ENCODE results near the gene OR4C5. TPM values are rescaled to one million over a fixed set of nuclear protein-coding genes. Genes with fewer than 3 reads are reported as not detected.
"Not testable (repeated sequence)": the region's sequence is repeated elsewhere in the genome, so short reads cannot be mapped to it uniquely, and the experiment has no call there.

The OR4C5 gene
- total RNA-seq, 1 experiment from 2014 or later, result not detected

GRCh38 chr11:48354677-48355076 is 11.6 kb downstream of the OR4C5 start:
- ChIA-PET CTCF (no interaction called here), POLR2A (no interaction called here)
- no peak overlapping the region for H3K27ac ChIP-seq (ENCODE audit: low read length)
- H3K27me3 ChIP-seq (ENCODE audit: control insufficient read depth, insufficient read depth, low read length), result no peaks in the 10 kb centered on the region
- in situ Hi-C loops (cut with HindIII; ENCODE audit: low pct_unique_long_range_greater_than_20kb, low sequenced_read_pairs), result loop anchor here (5.0 kb wide), 1 partner anchor 1673 kb away; no protein-coding TSS in a partner anchor
- DNase-seq (ENCODE audit: low read depth, low spot score) (no peak), ATAC-seq (no peak)
- no peaks in the 10 kb centered on the region for H3K9me3 ChIP-seq (ENCODE audit: control insufficient read depth, insufficient read depth, low read depth, low read length)
- intact Hi-C loops (cut with micrococcal nuclease; ENCODE audit: unreplicated experiment), result no loop called here
- H3K4me3 ChIP-seq (ENCODE audit: low read depth in 2 of 2, low read length in 2 of 2), result no peak overlapping the region
- no peaks in the 10 kb centered on the region for H3K36me3 ChIP-seq (ENCODE audit: control insufficient read depth, insufficient read depth, low read length)
- BruUV-seq (replicated peaks), result no TSS peak
- no peak for TF ChIP-seq REST (IDR thresholded peaks at IDR 0.05; ENCODE audit: insufficient read depth in 1 of 2, low read depth in 2 of 2, low read length in 1 of 2)
- H3K4me1 ChIP-seq (ENCODE audit: control insufficient read depth, insufficient read depth, low read length), result no peaks in the 10 kb centered on the region

GRCh38 chr11:48354013-48354412 is 12.3 kb downstream of the OR4C5 start:
- Histone ChIP-seq H3K4me1 (ENCODE audit: control insufficient read depth, insufficient read depth, low read length) (no peaks in the 10 kb centered on the region), H3K27me3 (ENCODE audit: control insufficient read depth, insufficient read depth, low read length) (no peaks in the 10 kb centered on the region), H3K27ac (ENCODE audit: low read length) (no peak overlapping the region), H3K4me3 (ENCODE audit: low read depth in 2 of 2, low read length in 2 of 2) (no peak overlapping the region), H3K9me3 (ENCODE audit: control insufficient read depth, insufficient read depth, low read depth, low read length) (no peaks in the 10 kb centered on the region), H3K36me3 (ENCODE audit: control insufficient read depth, insufficient read depth, low read length) (no peaks in the 10 kb centered on the region)
- intact Hi-C loops (cut with micrococcal nuclease; ENCODE audit: unreplicated experiment) (no loop called here), in situ Hi-C loops (cut with HindIII; ENCODE audit: low pct_unique_long_range_greater_than_20kb, low sequenced_read_pairs) (no loop called here)
- ChIA-PET POLR2A (no interaction called here), CTCF (no interaction called here)
- no TSS peak for BruUV-seq (replicated peaks)
- TF ChIP-seq SIN3A (IDR thresholded peaks at IDR 0.05; ENCODE audit: borderline replicate concordance, insufficient read depth, low read depth, low read length) (no peak), CTCF (IDR thresholded peaks at IDR 0.05) (no peak), REST (IDR thresholded peaks at IDR 0.05; ENCODE audit: insufficient read depth in 1 of 2, low read depth in 2 of 2, low read length in 1 of 2) (no peak), POLR2AphosphoS5 (IDR thresholded peaks at IDR 0.05; ENCODE audit: low read depth, low read length) (no peak), TCF7L2 (IDR thresholded peaks at IDR 0.05; ENCODE audit: low read depth, low read length) (no peak)
- no peak for DNase-seq (ENCODE audit: low read depth, low spot score)
- no peak for ATAC-seq

- BruUV-seq (replicated peaks); DNase-seq (ENCODE audit: low read depth, low spot score); CTCF ChIA-PET; H3K27ac ChIP-seq (ENCODE audit: low read length); H3K27me3 ChIP-seq (ENCODE audit: control insufficient read depth, insufficient read depth, low read length); H3K36me3 ChIP-seq (ENCODE audit: control insufficient read depth, insufficient read depth, low read length); H3K4me1 ChIP-seq (ENCODE audit: control insufficient read depth, insufficient read depth, low read length); POLR2A ChIA-PET; H3K4me3 ChIP-seq (ENCODE audit: low read depth in 2 of 2, low read length in 2 of 2); intact Hi-C loops (cut with micrococcal nuclease; ENCODE audit: unreplicated experiment); ATAC-seq; in situ Hi-C loops (cut with HindIII; ENCODE audit: low pct_unique_long_range_greater_than_20kb, low sequenced_read_pairs); H3K9me3 ChIP-seq (ENCODE audit: control insufficient read depth, insufficient read depth, low read depth, low read length): not testable (repeated sequence)
Observed at GRCh38 chr11:48346286-48346685, 20.0 kb downstream of the OR4C5 start.

GRCh38 chr11:48342505-48342904 is 23.8 kb downstream of the OR4C5 start:
- H3K27ac ChIP-seq (ENCODE audit: low read length); H3K9me3 ChIP-seq (ENCODE audit: control insufficient read depth, insufficient read depth, low read depth, low read length); ATAC-seq; intact Hi-C loops (cut with micrococcal nuclease; ENCODE audit: unreplicated experiment); in situ Hi-C loops (cut with HindIII; ENCODE audit: low pct_unique_long_range_greater_than_20kb, low sequenced_read_pairs); CTCF ChIA-PET; H3K4me3 ChIP-seq (ENCODE audit: low read depth in 2 of 2, low read length in 2 of 2); H3K36me3 ChIP-seq (ENCODE audit: control insufficient read depth, insufficient read depth, low read length); H3K27me3 ChIP-seq (ENCODE audit: control insufficient read depth, insufficient read depth, low read length); H3K4me1 ChIP-seq (ENCODE audit: control insufficient read depth, insufficient read depth, low read length); DNase-seq (ENCODE audit: low read depth, low spot score); BruUV-seq (replicated peaks): not testable (repeated sequence)
- POLR2A ChIA-PET, result interaction anchor here (0.6 kb wide), 1 partner anchor 33 kb away, joined by 3 read pairs; no protein-coding TSS in a partner anchor

All from Panc1 (cell line).